Measurements from ENCODE around the gene DGKB.

Gene DGKB

DNA sequence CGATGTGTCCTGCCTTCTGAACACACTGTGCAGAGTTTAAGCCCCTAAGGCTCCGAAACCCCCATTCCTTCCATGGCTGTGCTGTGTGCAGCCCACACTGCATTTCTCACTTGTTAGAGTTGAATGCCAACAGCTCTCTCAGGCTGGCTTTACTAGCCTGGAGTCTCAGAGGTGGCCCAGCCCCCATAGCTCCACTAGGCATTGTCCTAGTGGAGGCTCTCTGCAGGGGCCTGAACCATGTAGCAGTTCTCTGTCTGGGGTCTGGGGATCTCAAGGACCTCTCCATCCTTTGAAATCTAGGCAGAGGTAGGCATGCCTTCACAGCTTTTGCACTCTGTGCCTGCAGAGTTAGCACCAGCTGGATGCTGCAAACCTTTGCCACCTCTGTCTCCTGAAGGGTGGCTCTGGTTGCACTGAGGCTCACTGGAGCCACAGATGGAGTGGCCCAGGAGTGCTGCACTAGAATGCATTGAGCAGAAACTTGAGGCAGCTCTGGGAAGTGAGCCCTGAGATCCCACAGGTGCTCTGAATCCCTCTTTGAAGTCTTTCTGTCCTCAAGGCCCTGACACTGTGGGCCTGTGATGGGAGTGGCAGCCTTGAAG, 301.7 kb downstream of the DGKB start:
- in situ Hi-C loops (cut with MboI; ENCODE audit: low sequenced_read_pairs) = no loop called here

DNA sequence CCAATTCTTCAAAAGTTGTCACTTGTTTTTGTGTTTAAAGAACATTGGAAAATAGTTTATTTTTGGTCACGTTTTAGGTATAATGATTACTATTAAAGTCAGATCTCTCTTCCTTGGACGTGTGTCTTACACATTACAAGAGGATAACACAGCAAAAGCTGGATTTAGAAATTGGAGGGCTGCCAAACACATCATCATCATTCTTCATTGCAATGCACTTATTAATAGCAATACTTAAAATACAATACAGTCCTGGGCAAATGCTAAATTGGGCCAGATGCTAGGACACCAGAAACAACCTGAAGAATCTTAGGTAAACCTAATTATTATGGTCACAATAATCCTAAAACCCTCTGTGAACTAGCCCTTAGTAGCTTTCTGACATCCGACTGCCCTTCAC, 303.6 kb downstream of the DGKB start:
- in situ Hi-C loops (cut with MboI; ENCODE audit: low sequenced_read_pairs) = no loop called here

DNA sequence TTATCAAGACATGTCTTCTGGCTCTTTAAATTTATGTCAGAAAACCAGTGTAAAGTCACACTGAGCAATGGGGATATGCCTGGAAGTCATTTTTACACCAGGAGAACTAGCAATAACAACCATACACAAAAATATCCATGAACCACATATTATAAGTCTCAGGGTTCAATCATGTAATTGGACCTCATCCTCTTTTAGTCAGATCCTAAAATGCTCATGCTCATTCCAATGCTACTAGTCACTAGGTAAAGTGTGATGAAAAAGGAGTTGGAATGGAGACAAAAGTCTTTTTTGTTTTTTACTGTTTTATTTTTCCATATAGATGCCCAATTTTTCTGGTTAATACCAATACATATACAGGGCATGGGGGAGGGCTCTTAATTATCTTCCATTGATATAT, 306.1 kb downstream of the DGKB start:
- in situ Hi-C loops (cut with MboI; ENCODE audit: low sequenced_read_pairs) = no loop called here

DNA sequence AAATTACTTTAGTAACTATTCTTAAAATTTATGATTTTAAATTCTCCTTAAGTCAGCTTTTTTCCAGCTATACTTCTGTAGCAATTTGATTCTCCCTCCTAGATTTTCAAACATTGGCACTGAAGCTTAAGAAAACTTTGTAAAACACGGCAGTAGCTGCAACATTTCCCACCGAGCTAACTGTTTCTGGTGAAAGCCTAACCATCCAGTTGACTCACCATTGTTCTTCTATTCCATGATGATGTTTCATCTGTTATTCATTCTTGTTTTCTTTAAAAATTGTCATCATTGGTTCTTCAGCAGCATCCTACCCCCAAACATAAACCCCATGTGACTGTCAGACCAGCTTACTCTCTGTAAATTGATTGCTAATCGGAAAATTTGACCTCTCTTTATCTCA, 312.3 kb downstream of the DGKB start:
- in situ Hi-C loops (cut with MboI; ENCODE audit: low sequenced_read_pairs) = no loop called here

DNA sequence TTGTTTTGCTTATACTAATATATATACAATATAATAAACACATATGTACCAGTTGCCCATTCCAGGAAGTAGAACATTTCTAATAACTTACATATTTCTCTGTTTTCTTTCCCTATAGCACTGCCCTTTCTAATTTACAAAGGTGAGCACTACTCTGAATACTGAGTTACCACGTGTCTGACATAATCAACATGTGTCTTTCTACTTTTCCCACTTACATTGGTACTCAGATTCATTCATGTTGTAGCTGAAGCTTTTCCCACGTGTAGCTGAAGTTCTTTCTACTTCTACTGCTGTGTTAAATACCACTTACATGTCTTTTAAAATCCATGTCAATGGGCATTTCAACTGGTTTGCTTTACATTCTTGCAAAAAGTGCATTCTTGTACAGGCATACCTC, 317.3 kb downstream of the DGKB start:
- in situ Hi-C loops (cut with MboI; ENCODE audit: low sequenced_read_pairs) = no loop called here

DNA sequence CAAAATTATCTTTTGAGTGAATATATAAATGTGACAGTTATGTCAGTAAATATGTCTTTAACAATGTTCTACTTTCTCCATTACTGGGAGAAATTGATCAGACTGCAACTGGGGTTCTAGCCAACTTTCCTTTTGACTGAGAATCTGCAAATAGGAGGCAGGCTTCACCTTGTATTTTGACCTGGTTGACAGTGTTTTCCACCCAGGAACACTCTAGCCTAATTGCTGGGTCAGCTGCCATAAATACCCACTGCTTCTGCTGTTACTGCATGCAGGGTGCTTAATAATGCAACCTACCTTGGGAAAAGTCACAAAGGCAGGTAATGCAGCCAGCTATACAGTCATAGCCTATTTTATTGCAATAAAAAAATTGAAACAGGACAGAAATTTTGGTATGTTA, 319.0 kb downstream of the DGKB start:
- in situ Hi-C loops (cut with MboI; ENCODE audit: low sequenced_read_pairs) = no loop called here

DNA sequence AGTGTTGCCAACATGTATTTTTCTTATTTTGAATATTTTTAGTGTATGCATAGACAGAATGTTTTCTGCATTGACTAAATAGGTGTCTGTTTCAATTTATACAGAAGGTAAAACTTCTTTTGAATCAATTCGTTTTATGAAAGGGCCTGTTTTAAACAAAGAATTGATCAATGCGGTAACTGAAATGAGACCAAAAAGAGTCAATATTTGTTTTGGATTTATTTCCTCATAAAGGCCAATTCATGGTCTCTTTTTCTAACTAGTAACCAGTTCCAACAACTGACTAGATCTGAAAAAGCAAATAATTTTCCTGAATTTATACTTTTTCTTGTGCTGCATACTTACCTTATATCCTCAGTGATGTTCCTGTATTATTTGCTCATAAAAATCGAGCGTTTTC, 320.5 kb downstream of the DGKB start:
- in situ Hi-C loops (cut with MboI; ENCODE audit: low sequenced_read_pairs) = no loop called here

DNA sequence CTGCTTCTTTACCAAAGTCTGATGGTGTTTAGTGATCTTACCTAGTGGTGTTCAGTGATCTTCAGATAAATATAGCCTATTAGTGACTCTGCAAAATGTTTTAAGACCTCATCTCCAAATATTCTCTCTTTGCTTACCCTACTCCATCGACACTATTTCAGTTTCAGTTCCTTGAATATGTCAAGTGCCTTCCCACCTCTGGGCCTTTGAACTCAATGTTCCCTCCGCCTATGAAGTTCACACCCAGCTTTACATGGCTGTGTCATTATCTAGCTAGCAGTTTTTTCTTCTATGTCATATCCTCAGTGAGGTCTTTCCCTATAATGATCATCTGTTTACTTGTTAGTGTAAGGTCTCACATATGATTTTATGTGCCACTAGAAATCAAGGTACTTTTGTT, 322.6 kb downstream of the DGKB start:
- in situ Hi-C loops (cut with MboI; ENCODE audit: low sequenced_read_pairs) = no loop called here

DNA sequence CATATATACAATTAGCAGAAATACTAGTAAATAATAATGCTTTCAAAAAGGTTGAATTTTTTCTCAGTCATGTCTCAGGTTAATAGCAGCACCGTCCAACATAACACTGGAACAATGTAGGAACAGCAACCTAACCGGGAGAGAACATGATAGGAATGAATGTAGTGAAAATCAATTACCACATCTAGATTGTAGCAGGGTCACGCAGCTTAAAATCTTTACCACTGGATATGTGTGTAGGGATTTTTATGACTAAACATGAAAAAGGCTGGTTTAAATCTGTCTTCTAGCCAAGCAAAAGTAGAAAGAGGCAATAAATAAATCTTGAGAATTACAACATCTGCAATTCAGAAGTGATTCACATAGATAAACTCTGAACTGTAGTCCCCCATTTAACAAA, 326.0 kb downstream of the DGKB start:
- in situ Hi-C loops (cut with MboI; ENCODE audit: low sequenced_read_pairs) = no loop called here

DNA sequence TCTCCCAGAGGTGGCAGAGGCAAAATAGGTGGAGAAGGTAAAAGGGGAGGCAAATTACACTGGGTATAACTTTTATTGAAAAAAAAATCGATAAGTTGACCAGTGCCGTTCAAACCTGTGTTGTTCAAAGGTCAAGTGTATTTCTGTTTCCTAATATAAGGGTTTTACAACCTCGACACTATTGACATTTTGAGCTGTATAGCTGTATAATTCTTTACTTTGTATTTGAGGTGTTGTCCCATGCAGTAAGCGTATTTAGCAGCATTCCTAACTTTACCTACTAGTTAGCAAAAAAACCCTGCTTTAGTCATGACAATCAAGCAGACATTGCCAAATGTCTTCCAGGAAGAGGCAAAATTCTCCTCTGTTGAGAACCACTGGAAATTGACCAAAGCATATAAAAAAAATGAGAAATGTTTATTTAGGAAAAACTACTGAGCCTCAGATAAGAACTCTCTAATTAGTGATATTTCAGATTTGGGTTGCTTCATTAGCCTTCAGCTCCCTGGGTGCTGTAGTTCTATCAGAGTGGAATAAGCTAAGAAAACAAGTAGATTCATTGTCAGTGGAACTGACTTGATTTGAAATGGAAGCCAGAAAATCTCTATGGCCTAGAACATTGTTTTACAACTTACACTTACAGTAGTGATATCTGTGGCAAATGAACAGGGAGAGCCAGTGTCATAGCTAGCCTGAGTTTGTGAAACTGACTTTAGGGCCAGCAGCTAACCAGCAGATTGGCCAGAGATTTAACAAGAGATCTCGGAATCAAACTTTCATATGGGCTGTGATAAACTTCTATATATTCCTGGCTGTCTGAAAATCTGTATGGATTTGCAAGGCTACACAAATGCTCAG, 331.6 kb downstream of the DGKB start:
- in situ Hi-C loops (cut with MboI; ENCODE audit: low sequenced_read_pairs) = no loop called here

DNA sequence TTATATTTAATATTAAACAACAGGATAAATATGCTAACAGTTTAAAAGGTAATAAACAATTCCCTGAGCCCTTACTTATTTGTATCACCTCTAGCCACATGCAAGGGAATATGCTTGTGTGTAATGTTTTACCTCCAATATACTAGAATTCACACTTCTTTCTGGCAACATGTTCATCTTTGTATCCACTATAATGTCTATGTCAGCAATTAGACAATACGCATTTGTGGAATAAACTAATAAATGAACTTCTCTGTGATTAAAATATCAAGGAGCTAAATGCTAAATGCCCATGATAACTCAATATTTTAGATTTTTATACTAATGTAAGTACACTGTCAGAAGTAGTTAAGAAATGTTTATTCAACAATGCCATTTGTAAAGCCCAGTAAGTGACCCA, 350.5 kb downstream of the DGKB start:
- in situ Hi-C loops (cut with MboI; ENCODE audit: low sequenced_read_pairs) = no loop called here

DNA sequence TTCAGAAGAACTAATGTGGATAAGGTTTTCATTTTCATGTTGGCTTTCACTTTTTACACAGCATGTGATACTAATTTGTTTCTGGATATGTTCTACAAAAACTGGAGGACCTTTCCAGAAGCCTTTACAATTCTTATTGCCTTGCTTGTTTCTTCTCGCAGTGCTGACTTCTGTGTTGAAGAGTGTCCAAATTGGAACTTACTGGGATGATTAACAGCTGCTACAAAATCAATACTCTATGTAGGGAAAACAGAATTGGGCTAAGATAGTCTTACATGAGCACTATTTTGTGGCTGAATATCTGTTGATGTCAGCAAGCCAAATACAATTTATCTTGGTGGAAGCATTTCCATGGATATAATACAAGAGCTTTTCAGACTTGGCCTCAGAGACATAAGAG, 351.2 kb downstream of the DGKB start:
- in situ Hi-C loops (cut with MboI; ENCODE audit: low sequenced_read_pairs) = no loop called here

DNA sequence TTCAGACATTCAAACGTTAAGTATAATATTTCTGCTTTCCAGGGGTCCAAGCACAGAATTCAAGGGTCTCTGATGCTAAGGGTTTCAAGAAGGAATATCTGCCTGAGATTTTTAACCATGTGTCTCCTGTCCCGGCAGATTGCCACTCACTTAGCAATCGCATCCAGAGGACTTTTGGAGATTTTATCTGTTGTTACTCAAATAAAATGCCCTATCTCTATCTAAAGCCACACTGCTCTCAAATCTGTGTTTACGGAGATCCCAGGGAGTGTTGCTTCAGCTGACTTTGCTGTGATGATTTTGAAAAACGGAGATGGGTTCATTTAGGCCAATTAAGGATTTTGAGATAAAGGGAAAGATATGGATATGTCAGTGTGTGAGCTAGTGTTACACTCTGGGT, 359.9 kb downstream of the DGKB start:
- in situ Hi-C loops (cut with MboI; ENCODE audit: low sequenced_read_pairs) = no loop called here

DNA sequence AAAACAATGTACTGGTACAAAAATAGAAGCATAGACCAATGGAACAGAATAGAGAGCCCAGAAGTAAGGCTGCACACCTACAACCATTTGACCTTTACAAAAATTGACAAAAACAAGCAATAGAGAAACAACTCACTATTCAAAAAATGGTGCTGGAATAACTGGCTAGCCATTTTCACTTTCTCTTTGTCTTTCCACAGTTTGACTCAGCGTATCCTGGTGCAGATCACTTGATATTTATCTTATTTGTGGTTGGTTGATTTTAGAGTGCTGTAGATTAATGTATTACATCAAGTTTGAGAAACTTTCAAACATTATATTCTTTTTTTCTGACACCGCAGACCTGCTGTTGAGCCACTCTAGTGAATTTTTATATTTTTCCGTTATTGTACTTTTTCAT, 381.4 kb downstream of the DGKB start:
- in situ Hi-C loops (cut with MboI; ENCODE audit: low sequenced_read_pairs) = no loop called here

DNA sequence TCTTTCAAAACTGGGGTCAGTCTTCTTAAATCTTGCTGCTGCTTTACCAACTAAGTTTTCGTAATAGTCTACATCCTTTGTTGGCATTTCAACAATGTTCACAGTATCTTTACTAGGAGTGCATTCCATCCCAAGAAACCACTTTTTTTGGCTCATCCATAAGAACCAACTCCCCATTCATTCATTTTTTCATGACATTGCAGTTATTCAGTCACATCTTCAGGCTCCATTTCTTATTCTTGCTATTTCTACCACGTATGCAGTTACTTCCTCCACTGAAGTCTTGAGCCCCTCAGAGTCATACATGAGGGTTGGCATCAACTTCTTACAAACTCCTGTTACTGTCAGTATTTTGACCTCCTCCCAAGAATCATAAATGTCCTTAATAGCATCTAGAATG, 392.3 kb downstream of the DGKB start:
- in situ Hi-C loops (cut with MboI; ENCODE audit: low sequenced_read_pairs) = no loop called here

DNA sequence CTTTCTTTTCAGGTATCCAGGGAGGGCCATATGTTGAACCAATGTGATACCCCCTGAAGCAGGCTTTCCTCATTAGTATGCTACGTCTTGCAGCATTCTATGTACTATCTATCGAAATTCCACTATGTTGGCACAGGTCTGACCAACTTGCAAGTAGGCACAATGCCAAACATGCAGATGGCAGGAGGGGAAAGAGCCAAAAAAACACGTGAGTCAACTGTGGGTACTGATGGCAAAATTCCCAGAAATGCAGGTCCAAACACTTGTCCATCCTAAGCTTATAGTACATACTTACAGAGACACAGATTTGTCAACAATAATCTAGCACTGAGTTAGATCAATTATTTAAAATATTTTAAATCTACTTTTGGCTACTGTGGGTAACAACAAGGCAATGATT, 394.9 kb downstream of the DGKB start:
- in situ Hi-C loops (cut with MboI; ENCODE audit: low sequenced_read_pairs) = no loop called here

DNA sequence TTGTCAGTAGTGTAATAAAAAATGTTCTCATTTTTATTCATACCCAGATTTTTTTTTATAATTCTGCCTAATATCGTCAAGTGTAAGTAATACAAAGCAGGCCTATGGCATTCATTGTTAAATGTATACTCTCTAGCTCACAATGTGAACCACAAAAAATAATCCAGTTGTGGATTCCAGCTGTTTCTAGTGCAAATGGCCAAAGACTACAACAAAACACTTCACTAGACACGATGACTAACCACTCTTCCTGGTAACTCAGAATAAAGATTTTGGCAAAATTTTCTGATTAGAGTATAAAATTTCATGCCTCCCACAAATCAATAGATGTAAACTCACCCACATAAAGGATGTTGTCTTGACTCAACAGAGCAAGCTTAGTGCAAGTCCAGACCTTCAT, 396.6 kb downstream of the DGKB start:
- in situ Hi-C loops (cut with MboI; ENCODE audit: low sequenced_read_pairs) = no loop called here

DNA sequence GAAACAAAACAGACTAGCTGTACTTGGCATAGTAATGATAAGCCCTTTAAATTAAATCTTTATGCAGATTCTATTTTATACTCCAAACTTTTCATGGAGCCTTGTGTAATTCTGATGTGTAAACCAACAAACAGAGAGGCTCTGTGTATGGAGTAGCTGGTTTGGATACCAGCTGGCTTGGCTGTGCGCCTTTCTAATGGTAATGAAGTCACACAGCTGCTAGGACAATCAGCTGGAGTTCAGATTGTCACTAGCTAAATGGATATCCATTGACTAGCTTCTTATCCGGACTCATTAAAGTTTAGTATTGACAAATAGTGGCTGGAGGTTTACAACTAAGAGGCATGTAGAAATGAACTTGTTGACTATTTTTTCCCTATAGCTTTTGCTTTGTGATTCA, 398.4 kb downstream of the DGKB start:
- in situ Hi-C loops (cut with MboI; ENCODE audit: low sequenced_read_pairs) = no loop called here

DNA sequence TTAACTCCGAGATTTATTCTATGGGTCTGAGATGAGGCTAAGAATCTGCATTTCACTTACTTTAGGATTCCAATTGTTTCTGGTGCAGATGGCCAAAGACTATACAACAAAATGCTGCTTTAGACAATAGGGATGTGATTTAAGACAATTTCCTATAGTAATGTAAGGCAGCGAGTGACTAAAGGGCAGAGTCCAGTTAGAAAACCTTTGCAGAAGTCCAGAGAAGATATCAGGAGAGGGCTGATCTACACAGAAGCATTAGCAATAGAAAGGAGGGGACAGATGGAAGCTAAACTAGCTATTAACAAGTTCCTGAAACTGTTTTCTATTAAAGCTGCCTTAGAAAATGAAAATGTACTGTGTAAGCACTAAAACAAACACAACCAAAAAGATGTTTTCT, 398.9 kb downstream of the DGKB start:
- in situ Hi-C loops (cut with MboI; ENCODE audit: low sequenced_read_pairs) = no loop called here

DNA sequence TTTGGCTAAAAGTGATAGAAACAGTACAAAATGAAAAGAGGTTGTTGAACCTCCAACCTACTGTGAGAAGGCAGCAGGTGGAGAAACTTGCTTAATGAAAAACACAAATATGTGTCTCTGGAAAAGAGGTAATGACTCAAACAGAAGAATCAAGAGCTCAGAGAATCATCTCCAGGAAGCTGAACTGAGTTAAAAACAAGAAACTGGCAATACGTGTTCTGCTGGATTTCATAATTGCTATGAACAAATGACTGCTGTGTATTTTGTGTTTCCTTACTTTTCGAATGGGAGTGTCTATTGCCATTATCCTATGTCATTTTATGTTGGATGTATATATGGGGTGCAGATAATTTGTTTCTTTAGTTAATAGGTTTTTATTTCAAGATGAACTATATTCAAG, 401.1 kb downstream of the DGKB start:
- in situ Hi-C loops (cut with MboI; ENCODE audit: low sequenced_read_pairs) = no loop called here

DNA sequence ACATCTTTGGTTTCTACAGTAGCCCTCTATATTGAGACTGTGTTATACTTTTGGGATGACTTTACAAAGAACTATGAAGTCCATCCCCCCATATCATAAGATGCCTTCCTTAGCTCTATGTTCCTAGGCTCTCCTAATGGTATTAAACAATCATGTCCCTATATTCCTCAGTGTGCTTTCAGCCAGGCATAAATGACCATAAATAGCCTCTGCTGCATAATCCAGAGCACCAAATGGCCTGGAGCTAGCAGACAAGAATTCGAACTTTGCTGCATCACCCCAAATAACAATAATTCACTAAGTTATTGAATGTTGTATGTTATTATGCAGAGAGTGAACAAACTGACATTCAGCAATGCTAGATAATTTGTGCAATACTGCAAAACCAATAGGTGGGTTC, 405.2 kb downstream of the DGKB start:
- in situ Hi-C loops (cut with MboI; ENCODE audit: low sequenced_read_pairs) = no loop called here

DNA sequence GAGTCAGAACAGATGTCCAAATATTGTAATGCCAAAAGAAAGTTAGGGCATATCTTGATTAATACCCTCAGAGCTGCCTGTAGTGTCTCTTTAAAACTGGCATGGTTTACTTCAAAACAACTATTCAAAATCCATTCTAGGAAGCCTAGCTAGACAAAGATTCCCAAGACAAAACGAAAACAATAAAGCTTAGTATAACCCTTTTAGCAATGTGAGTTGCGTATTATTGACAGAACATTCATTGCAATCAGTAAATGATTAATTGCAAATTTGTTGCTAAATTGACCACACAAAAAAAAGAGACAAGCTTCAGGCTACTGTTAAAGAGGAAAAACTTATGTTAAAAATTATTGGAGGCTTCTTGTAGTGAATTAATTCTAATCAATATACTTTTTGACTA, 406.9 kb downstream of the DGKB start:
- in situ Hi-C loops (cut with MboI; ENCODE audit: low sequenced_read_pairs) = no loop called here

Measured in hTERT RPE-1 (cell line).